HUES48 (cell line): Measurements from ENCODE around the gene ANKRD18B.
"Not testable (repeated sequence)": the region's sequence is repeated elsewhere in the genome, so short reads cannot be mapped to it uniquely, and the experiment has no call there.

Experiments used
- H3K27ac ChIP-seq: one replicate; pipeline ENCODE4 v1.7.0; 2013; ENCODE audit warnings: low read depth, low read length, inconsistent platforms
- H3K27me3 ChIP-seq: 2 replicates; pipeline ENCODE4 v1.6.1; 2013; ENCODE audit warnings: mild to moderate bottlenecking, low read length; ENCODE audit not compliant: control insufficient read depth, insufficient read depth
- H3K36me3 ChIP-seq: 2 replicates; pipeline ENCODE4 v1.6.1; 2013; ENCODE audit warnings: low read length; ENCODE audit not compliant: control insufficient read depth, insufficient read depth
- H3K4me1 ChIP-seq: 2 replicates; pipeline ENCODE4 v1.6.1; 2013; ENCODE audit warnings: mild to moderate bottlenecking, low read length; ENCODE audit not compliant: control insufficient read depth, insufficient read depth
- H3K4me3 ChIP-seq: 2 replicates; pipeline ENCODE4 v1.5.1; 2013; ENCODE audit warnings: mild to moderate bottlenecking, low read depth, low read length
- H3K9ac ChIP-seq: 2 replicates; pipeline ENCODE4 v1.6.1; 2013; ENCODE audit warnings: mild to moderate bottlenecking, low read depth, low read length, moderate library complexity
- H3K9me3 ChIP-seq: 2 replicates; pipeline ENCODE4 v1.6.1; 2013; ENCODE audit warnings: low read length; ENCODE audit not compliant: control insufficient read depth, insufficient read depth

ANKRD18B gene

GRCh38 chr9:33612410-33612809 is 88.4 kb downstream of the ANKRD18B start:
- H3K9me3 ChIP-seq, H3K27ac ChIP-seq, H3K4me1 ChIP-seq, H3K9ac ChIP-seq, H3K4me3 ChIP-seq, H3K27me3 ChIP-seq, H3K36me3 ChIP-seq: not testable (repeated sequence)

- Histone ChIP-seq H3K27me3 (no peaks in the 10 kb centered on the region), H3K36me3 (no peaks in the 10 kb centered on the region), H3K4me3 (no peak overlapping the region), H3K9ac (no peak overlapping the region), H3K27ac (no peak overlapping the region), H3K9me3 (no peaks in the 10 kb centered on the region), H3K4me1 (no peaks in the 10 kb centered on the region)
Observed at GRCh38 chr9:33614001-33614687, 90.1 kb downstream of the ANKRD18B start.

GRCh38 chr9:33618370-33618769 is 94.3 kb downstream of the ANKRD18B start:
- not testable (repeated sequence) for H3K4me1 ChIP-seq, H3K4me3 ChIP-seq, H3K36me3 ChIP-seq, H3K27me3 ChIP-seq, H3K9me3 ChIP-seq, H3K27ac ChIP-seq, H3K9ac ChIP-seq

- Histone ChIP-seq H3K4me1 (0 out of 2 replicates have a peak, but pooled peaks cover 7% of the 10 kb centered on the region), H3K9me3 (no peaks in the 10 kb centered on the region), H3K4me3 (no peak overlapping the region), H3K9ac (no peak overlapping the region), H3K36me3 (no peaks in the 10 kb centered on the region), H3K27ac (no peak overlapping the region), H3K27me3 (no peaks in the 10 kb centered on the region)
Observed at GRCh38 chr9:33619666-33620404, 95.8 kb downstream of the ANKRD18B start.

DNA sequence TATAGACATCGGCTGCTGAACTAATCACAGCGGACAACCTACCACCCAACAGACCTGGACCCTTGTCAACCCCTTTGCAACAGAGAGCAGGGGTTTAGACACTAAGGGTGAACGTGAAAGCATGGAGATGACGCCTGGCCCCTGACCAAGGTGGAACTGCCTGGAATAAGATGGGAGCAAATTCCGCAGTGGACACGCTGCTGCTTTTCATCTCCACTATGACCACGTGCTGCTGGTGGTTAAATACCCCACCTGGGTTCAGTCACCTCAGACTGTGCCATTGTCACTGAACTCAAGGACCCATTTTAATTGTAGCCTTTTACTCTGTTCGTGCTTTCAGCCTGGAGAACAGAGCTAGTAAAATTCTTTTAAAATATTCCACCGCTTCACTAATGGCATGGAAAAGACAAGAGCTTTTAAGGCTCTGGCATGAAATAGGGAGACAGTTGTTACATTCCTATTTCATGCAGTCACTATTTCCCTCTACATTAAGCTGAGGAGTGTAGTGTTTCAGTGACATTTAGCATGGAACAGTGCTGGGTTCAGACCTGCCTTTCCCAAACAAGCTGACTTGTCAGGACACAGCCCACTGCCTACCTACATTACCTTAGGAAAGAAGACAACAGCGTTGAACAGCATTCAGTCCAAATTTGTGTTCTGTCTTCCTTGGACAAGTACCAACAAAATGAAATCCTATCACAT is 96.8 kb downstream of the ANKRD18B start:
- Histone ChIP-seq H3K9ac (no peak overlapping the region), H3K9me3 (no peaks in the 10 kb centered on the region), H3K4me3 (no peak overlapping the region), H3K36me3 (no peaks in the 10 kb centered on the region), H3K4me1 (0 out of 2 replicates have a peak, but pooled peaks cover 7% of the 10 kb centered on the region), H3K27ac (no peak overlapping the region), H3K27me3 (no peaks in the 10 kb centered on the region)
